ENCODE results near the gene UGT1A5.

DNA sequence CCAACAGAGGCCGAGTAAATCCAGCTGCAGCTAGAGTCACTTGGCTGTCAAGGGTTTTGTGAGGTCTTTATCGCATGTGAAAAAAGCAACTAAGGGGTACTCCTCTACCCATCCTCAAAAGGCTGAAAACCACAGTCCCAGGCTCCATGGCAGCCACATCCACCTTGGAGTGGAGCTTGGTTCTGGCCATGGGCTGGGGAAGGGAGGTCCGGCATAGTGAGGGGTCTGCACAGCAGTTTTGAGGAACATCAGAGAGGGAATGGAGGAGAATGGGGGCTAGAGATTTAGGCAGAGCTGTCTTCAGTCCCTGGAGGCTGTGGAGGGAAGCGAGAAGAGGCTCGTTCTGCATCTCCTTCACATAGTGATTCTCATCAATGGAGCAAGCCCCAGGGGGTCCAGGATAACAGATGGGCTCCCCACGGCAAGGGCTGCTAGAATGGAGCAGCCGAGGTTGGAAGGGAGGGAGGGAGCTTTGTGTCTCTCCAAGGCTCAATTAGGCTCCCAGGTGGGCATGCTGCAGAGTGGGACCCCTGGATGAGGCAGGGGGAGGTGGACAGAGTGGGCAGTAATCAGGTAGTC, 86.5 kb downstream of the UGT1A5 start:
- TF ChIP-seq, protein P1, sequence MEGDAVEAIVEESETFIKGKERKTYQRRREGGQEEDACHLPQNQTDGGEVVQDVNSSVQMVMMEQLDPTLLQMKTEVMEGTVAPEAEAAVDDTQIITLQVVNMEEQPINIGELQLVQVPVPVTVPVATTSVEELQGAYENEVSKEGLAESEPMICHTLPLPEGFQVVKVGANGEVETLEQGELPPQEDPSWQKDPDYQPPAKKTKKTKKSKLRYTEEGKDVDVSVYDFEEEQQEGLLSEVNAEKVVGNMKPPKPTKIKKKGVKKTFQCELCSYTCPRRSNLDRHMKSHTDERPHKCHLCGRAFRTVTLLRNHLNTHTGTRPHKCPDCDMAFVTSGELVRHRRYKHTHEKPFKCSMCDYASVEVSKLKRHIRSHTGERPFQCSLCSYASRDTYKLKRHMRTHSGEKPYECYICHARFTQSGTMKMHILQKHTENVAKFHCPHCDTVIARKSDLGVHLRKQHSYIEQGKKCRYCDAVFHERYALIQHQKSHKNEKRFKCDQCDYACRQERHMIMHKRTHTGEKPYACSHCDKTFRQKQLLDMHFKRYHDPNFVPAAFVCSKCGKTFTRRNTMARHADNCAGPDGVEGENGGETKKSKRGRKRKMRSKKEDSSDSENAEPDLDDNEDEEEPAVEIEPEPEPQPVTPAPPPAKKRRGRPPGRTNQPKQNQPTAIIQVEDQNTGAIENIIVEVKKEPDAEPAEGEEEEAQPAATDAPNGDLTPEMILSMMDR (IDR thresholded peaks at IDR 0.05), result no peak
- no peak for TF ChIP-seq EZH2 (IDR thresholded peaks at IDR 0.05)
- no peak for TF ChIP-seq EZH2phosphoT487 (IDR thresholded peaks at IDR 0.05)

All from neural progenitor cell (in vitro differentiated cells).